Measurements from ENCODE around the gene OLFM4.

OLFM4 gene

GRCh38 chr13:53068585-53069520 lies 40.2 kb downstream of the OLFM4 start:
- DNase-seq, result peak; percentile 89

GRCh38 chr13:53069800-53070199 lies 41.2 kb downstream of the OLFM4 start:
- DNase-seq, result no peak

- no peak for DNase-seq
Measured at GRCh38 chr13:53073711-53074110, 45.1 kb downstream of the OLFM4 start.

GRCh38 chr13:53074114-53074513 lies 45.5 kb downstream of the OLFM4 start:
- no peak for DNase-seq

GRCh38 chr13:53075356-53076041 lies 46.9 kb downstream of the OLFM4 start:
- no peak for DNase-seq

GRCh38 chr13:53079691-53080090 lies 51.1 kb downstream of the OLFM4 start:
- DNase-seq, result no peak

GRCh38 chr13:53088871-53089270 lies 60.3 kb downstream of the OLFM4 start:
- DNase-seq, result no peak

GRCh38 chr13:53089951-53090350 lies 61.3 kb downstream of the OLFM4 start:
- no peak for DNase-seq

GRCh38 chr13:53090461-53090860 lies 61.8 kb downstream of the OLFM4 start:
- DNase-seq, result no peak

- DNase-seq, result no peak
Measured at GRCh38 chr13:53092931-53093330, 64.3 kb downstream of the OLFM4 start.

- no peak for DNase-seq
Measured at GRCh38 chr13:53098455-53098854, 69.8 kb downstream of the OLFM4 start.

GRCh38 chr13:53100394-53101063 lies 71.9 kb downstream of the OLFM4 start:
- no peak for DNase-seq
